Stimulated activated CD4-positive, alpha-beta T cell treated with anti-CD3 and anti-CD28 coated beads, Interleukin-2, amount 100 ng/mL, for 4 hours (primary cell): ENCODE data around the gene QRFP.

ENCODE experiments used
- DNase-seq: peaks from one replicate; pipeline ENCODE4 v3.0.0-alpha.2; 2020; ENCODE audit warnings: low read depth

The QRFP gene

DNA sequence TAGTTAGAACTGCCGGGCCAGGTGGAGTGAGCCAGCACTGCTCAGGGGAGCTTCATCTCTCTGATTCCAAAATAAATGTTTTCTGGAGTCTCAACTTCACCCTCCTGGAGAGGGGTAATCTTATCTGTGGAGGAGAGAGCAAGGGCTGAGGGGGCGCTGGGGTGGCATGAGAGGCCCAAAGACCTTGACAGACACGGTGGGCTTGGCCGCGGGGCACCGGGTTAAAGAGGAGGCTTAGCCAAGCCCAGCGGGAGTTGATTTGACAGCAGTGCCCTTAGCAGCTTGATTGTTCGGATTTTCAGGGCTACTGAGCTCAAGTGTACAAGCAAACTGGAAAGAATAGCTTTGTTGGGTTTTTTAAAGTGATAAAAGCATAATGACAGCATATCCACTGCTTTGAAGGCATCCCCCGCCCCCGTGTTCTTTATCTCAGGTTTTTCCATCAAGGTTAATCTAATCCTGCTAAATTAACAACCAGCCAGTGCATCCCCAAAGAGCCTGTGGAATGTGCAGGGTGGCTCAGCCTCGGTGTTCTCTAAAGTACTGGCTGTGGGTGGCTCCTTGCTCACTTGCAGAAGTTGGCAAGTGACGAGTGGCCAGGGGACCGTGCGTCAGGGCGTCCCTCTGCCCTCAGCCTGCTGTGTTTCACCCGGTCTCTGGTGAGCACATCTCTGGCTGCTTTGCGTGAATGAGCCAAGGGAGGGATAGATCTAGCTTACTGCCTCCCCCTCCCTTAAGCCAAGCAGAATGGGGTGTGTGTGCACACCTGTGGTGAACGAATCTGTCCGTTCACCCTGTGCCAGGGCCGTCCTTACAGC, 5.5 kb downstream of the QRFP start:
- DNase-seq: no peak

DNA sequence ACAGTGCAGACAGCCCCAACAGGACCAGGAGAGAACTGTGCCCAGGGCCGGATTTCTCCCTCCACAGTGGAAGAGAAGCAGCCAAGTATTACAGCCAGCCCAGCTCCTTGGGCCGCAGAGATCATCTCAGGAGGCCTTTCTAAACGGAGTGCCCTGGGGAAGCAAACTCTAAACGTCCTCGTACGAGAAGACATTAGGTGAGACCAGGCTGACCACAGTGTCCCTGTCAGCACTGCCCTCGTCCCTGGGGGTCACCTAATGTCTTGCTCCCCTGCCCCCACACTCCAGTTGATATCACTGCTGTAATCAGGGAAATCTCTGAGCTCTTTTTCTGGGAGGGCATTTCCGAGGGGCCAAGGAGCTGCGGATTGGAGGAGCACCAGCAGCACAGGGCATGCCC, 6.5 kb downstream of the QRFP start:
- no peak for DNase-seq

DNA sequence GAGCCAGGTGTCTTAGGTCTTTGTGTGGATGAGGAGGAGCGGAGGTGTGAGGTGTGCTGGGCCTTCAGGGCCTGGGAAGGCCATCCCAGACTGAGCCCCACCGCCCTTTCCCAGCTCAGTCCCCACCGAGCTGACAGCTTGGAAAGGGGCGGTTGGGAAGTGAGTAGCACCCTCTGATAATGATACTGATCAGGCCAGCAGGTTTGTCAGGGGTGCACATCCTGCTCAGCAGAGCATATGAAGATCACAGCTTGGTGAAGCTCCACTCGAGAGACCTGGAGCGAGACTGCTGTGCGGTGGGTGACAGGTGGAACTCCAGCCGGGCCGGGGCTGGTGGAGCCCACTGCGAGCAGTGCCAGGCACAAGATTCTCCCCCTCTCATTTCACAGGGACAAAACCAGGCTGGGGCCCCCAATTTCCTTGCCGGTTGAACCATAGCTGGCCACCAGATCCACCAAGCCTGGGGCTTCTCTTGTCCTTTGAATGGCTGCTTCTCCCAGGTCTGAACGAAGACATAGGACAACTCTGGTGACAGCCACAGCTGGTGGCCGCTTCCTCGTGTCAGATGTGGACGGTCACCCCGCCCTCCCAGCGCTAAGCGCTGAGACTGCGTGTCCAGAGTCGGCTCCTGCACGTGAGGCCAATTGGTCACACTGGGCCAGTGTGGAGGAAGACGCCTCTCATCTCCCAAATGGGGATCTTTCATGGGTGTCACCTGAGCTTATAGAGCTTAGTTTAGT, 8.3 kb downstream of the QRFP start:
- no peak for DNase-seq

DNA sequence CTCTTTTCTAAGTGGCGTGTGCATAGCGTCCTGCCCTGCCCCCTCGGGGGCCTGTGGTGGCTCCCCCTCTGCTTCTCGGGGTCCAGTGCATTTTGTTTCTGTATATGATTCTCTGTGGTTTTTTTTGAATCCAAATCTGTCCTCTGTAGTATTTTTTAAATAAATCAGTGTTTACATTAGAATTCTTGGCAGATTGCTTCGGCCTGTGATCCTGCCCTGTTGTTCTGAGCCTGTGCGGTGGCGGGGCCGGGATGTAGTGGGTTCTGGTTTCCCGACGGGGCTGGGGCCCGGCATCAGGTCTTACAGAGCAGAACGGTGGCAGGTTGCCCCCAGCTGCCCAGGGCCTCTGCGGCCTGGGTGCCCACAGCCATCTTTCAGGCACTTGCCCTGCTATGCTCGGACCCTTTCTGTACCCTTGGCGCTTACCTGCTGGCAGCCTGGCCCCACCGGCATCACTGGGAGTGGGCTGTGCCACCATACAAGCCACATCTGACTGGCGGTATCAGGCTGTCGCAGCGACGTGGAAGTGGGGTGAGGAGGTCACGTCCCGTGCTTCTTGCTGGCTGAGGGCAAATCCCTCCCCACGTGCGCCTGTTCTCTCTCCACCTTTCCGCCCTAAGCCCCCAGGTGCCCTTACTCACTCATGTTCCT, 9.0 kb downstream of the QRFP start:
- no peak for DNase-seq

DNA sequence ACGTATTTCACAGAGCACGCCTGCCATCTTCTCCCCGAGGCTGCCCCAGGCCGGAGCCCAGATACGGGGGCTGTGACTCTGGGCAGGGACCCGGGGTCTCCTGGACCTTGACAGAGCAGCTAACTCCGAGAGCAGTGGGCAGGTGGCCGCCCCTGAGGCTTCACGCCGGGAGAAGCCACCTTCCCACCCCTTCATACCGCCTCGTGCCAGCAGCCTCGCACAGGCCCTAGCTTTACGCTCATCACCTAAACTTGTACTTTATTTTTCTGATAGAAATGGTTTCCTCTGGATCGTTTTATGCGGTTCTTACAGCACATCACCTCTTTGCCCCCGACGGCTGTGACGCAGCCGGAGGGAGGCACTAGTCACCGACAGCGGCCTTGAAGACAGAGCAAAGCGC, 9.6 kb downstream of the QRFP start:
- DNase-seq: no peak

DNA sequence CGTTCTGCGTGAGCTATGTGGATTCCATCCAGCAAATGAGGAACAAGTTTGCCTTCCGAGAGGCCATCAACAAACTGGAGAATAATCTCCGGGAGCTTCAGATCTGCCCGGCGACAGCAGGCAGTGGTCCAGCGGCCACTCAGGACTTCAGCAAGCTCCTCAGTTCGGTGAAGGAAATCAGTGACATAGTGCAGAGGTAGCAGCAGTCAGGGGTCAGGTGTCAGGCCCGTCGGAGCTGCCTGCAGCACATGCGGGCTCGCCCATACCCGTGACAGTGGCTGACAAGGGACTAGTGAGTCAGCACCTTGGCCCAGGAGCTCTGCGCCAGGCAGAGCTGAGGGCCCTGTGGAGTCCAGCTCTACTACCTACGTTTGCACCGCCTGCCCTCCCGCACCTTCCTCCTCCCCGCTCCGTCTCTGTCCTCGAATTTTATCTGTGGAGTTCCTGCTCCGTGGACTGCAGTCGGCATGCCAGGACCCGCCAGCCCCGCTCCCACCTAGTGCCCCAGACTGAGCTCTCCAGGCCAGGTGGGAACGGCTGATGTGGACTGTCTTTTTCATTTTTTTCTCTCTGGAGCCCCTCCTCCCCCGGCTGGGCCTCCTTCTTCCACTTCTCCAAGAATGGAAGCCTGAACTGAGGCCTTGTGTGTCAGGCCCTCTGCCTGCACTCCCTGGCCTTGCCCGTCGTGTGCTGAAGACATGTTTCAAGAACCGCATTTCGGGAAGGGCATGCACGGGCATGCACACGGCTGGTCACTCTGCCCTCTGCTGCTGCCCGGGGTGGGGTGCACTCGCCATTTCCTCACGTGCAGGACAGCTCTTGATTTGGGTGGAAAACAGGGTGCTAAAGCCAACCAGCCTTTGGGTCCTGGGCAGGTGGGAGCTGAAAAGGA, 10.9 kb downstream of the QRFP start:
- DNase-seq: no peak

DNA sequence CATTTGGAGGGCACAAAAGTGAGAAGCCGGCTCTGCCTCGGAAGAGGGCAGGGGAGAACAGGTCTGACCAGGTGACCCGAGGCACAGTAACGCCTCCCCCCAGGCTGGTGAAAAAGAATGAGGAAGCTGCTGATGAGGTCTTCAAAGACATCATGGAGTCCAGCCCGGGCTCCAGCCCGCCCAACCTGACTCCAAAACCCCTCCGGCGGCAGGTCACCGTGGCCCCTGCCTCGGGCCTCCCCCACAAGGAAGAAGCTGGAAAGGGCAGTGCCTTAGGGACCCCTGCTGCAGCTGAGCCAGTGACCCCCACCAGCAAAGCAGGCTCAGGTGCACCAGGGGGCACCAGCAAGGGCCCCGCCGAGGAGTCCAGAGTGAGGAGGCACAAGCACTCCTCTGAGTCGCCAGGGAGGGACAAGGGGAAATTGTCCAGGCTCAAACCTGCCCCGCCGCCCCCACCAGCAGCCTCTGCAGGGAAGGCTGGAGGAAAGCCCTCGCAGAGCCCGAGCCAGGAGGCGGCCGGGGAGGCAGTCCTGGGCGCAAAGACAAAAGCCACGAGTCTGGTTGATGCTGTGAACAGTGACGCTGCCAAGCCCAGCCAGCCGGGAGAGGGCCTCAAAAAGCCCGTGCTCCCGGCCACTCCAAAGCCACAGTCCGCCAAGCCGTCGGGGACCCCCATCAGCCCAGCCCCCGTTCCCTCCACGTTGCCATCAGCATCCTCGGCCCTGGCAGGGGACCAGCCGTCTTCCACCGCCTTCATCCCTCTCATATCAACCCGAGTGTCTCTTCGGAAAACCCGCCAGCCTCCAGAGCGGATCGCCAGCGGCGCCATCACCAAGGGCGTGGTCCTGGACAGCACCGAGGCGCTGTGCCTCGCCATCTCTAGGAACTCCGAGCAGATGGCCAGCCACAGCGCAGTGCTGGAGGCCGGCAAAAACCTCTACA, 11.8 kb downstream of the QRFP start:
- DNase-seq: no peak

DNA sequence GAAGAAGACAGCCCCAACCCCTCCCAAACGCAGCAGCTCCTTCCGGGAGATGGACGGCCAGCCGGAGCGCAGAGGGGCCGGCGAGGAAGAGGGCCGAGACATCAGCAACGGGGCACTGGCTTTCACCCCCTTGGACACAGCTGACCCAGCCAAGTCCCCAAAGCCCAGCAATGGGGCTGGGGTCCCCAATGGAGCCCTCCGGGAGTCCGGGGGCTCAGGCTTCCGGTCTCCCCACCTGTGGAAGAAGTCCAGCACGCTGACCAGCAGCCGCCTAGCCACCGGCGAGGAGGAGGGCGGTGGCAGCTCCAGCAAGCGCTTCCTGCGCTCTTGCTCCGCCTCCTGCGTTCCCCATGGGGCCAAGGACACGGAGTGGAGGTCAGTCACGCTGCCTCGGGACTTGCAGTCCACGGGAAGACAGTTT, 12.5 kb downstream of the QRFP start:
- DNase-seq: no peak

DNA sequence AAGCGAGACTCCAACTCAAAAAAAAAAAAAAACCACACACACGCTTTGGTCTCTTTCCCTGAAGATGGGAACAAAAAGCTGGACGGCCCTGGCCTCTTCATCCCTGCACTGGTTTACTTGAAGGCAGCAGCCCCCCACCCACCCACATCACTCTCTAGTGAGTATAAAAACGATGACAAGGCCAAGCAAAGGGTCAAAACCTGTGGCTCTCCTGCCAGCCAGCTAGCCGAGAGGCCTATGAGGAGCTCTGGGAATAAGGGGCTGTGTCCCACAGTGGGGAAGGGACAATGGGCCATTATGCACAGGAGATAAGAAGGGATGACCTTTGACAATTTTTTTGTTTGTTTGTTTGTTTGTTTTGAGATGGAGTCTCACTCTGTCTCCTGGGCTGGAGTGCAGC, 13.1 kb downstream of the QRFP start:
- DNase-seq: no peak

DNA sequence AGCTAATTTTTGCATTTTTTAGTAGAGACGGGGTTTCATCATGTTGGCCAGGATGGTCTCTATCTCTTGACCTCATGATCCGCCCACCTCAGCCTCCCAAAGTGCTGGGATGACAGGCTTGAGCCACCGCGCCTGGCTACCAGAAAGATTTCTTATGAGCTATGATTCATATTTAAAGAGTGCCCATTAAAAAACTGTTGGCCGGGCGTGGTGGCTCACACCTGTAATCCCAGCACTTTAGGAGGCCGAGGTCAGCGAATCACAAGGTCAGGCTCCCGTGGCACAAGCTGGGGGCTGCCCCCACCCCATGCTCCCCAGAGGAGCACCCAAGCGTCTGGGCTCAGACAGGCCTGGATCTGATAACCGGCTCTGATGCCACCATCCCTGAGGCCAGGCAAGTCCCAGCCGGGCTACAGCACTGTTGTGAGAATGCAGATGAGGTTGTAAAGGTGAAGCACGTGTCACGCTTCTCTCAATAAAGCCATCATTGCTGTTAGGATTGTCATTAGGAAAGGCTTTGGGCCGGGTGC, 13.9 kb downstream of the QRFP start:
- DNase-seq: no peak

DNA sequence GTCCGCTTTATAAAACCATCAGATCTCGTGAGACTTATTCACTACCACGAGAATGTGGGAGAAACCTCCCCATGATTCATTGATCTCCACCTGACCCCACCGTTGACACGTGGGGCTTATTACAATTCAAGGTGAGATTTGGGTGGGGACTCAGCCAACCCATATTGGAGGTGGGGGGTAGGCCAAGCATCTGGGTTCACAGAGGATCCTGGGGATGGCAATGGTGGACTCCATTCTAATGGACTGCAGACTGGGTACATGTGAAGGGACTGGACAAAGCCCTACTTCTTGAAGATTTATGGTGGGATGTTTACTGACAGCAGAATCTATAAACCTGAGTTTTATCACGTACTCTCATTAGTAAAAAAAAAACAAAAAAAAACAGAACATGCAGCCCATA, 15.1 kb downstream of the QRFP start:
- DNase-seq: no peak

DNA sequence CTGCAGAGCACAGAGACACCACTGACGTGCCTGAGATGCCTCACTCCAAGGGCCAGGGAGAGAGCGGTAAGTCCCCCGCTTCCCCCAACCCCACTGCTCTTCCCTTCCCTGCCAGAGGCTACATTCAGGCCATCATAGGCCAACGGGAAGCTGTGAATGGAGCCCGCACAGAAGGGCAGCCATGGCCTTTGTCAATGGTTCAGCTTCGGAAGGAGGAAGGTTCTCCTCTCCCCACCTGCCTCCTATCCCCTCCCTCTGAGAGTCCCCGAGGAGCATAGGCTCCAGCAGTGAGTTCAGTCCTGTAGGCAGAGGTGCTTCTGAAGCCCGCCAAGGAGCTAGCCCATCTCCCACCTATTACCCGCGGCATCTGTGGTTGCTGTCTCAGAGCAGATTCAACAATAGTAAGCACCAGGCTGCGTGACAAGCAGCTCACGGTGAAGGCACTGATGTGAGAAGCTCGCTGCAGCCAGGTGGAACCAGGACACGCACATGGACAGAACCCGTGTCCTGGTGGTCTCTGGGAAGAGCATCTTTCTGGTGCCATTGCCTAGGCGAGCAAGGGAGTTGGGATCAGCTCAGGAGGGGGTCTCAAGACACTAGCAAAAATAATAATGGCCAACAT, 15.9 kb downstream of the QRFP start:
- DNase-seq: no peak

DNA sequence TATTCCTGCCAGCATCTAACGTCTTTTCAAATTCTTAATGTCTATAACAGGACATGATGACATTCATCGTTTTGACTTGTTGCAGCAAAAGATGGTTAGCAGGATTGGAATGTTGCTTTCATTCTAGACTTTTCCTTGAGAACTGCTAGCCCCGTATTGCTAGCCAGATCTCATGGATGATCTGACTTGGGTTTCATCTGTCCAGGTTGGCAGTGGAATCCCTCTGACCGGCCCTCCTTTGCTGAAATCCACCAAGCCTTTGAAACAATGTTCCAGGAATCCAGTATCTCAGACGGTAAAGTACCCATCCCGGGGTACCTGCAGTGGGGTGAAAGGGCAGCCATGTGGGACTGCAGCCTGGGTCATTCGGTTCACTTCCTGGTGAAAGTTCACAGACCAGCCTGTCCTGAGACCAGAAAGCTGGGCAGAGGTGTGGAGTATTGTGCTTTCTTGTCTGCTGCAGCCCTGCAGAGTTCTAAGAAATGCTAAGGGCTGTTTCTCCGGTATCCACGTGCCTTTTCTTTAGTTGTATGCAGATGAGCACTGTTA, 16.7 kb downstream of the QRFP start:
- no peak for DNase-seq

DNA sequence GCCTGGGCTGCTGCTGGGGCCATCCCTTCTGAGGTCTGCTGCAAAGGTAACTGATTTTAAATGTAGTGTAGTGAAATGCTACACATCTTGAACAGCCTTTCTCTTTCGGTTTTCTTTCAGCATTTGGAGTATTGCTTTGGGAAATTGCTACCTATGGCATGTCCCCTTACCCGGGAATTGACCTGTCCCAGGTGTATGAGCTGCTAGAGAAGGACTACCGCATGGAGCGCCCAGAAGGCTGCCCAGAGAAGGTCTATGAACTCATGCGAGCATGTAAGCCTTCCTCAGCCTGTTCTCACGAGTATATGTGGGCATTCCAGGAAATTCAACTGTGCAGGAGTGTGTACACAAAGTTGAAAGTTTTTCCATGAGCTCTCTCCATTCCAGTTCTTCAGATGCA, 18.3 kb downstream of the QRFP start:
- no peak for DNase-seq

DNA sequence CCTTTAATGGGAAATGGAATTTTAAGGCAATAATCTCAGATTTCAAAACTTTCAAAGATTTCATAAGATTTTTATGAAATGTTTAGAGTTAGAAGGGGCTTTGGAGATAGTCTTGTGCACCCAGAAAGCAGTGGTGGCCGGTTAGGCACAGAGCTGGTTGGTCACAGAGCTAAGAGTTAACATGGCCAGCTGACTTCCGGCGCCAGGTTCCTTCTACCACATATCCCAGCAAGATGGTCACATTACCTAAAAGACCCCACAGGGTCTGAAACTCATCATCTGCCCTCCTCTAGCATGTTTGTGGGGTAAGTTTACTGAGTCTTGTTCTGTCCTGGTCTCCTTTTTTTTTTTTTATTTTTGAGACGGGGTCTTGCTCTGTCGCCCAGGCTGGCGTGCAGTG, 19.3 kb downstream of the QRFP start:
- DNase-seq: no peak

DNA sequence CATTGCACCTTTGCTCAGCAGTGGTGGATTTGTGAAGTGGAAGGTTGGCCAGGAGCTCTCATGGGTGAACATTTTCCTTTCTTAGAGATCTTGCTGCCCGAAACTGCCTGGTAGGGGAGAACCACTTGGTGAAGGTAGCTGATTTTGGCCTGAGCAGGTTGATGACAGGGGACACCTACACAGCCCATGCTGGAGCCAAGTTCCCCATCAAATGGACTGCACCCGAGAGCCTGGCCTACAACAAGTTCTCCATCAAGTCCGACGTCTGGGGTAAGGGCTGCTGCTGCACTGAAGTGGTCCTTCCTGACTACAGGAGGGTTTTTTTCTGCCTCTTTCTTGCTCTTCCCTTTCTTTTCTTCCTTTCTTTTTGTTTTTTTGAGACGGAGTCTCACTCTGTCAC, 21.8 kb downstream of the QRFP start:
- no peak for DNase-seq

DNA sequence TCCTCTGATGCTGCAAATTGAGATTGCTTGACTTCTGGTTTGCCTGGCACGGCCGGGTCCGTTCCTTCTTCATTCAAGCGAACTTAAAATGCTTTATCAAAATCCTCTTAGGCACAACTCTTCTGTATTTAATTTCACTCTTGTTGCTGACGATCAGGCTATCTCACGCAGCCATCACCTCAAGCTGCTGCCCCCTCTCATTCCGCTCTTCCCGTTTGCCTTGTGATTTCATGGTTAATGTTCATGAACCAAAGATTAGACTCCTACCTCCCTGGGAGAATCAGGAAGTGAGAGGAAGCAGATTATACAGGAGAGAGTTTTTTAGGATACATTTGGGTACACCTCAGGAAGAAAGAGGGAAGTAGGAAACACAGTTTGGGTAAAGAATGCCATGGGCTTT, 22.6 kb downstream of the QRFP start:
- no peak for DNase-seq

DNA sequence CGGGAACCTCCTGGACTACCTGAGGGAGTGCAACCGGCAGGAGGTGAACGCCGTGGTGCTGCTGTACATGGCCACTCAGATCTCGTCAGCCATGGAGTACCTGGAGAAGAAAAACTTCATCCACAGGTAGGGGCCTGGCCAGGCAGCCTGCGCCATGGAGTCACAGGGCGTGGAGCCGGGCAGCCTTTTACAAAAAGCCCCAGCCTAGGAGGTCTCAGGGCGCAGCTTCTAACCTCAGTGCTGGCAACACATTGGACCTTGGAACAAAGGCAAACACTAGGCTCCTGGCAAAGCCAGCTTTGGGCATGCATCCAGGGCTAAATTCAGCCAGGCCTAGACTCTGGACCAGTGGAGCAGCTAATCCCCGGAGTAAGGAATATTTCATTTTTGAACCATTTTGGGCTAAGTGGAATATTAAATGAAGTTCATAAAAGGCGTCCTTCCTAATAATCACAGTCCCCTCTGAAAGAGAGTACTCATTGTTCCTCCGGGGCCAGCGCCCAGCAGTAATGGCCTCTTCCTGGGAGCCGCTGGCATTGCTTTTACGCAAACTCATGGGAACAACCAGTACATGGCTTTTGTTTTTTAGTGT, 23.6 kb downstream of the QRFP start:
- DNase-seq: no peak

DNA sequence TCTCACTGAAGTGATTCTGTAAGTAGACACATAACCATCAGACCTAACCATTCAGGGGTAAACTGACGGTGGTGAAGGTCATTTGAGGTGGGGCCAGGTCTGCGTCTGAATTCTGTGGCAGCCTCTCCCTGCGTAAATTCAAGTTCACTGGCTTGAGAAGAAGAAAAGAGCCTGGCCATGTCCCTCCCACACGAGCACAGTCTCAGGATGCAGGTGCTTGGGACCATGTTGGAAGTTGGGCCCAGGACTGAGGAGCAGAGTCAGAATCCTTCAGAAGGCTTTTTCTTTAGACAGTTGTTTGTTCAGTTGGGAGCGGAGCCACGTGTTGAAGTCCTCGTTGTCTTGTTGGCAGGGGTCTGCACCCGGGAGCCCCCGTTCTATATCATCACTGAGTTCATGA, 24.1 kb downstream of the QRFP start:
- DNase-seq: no peak

DNA sequence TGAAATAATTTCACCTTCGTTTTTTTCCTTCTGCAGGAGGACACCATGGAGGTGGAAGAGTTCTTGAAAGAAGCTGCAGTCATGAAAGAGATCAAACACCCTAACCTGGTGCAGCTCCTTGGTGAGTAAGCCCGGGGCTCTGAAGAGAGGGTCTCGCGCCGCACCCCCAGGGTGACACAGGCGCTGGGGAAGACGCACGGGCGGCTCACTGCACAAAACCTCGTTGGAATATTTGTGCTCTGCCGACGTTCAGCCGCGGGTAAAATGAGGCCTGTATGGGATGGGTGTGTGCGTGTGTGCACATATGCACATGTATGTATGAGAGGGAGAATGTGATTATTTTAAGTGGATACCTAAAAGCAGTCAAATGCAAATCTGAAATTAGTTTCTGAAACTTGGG, 24.5 kb downstream of the QRFP start:
- no peak for DNase-seq
